ENCODE measurements around the gene LNP1. TPM values are rescaled to one million over a fixed set of nuclear protein-coding genes. Genes with fewer than 3 reads are reported as not detected.

The LNP1 gene
- polyA plus RNA-seq, 2 of the 4 experiments (the other 2 are of a cell fraction): 1.3 to 2.0 TPM

DNA sequence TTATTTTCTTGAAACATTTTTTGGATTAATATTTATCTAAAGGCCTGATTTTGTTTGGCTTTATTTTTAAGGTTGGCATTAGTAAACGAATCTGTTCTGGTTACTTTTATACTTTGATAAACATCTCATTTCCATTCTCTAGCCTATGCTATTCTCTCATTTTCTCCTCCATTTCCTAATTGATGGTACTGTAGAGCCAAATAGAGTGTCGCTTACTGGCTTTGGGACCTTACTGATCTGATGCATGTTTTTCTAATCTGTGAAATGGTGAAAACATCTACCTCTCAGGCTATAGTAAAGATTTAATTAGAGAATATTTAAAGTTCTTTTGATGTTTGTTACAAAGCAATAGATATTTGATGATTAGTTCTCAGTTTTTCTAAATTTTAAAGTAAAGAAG is 1.6 kb downstream of the LNP1 start:
- FAIRE-seq: no peak
- CTCF ChIA-PET: interaction anchor here (0.7 kb wide), 1 partner anchor 1397 kb away, joined by 5 read pairs; no protein-coding TSS in a partner anchor
- Histone ChIP-seq H3K4me2 (peak overlapping the region; percentile 96), H3K27ac (peak overlapping the region; percentile 93 to 97), H3K4me3 (peak overlapping the region; percentile 91), H3K4me1 (peaks cover 27% of the 10 kb centered on the region; the same call in 1 of the 3 replicates), H3K9me3 (no peaks in the 10 kb centered on the region; the same call in 2 of the 3 replicates)
- no peak for ATAC-seq
- no peak for DNase-seq (ENCODE audit: low read depth in 1 of 2, low spot score in 1 of 2)
- no peak for TF ChIP-seq MAFK (IDR thresholded peaks at IDR 0.05; ENCODE audit: partially characterized antibody)
- no peak for TF ChIP-seq HOXB5 (CRISPR knock-in tag; IDR thresholded peaks at IDR 0.05)
- no peak for TF ChIP-seq JUN (IDR thresholded peaks at IDR 0.05)
- TF ChIP-seq TP53 (CRISPR knock-in tag; IDR thresholded peaks at IDR 0.05): no peak
- TF ChIP-seq, protein P1, sequence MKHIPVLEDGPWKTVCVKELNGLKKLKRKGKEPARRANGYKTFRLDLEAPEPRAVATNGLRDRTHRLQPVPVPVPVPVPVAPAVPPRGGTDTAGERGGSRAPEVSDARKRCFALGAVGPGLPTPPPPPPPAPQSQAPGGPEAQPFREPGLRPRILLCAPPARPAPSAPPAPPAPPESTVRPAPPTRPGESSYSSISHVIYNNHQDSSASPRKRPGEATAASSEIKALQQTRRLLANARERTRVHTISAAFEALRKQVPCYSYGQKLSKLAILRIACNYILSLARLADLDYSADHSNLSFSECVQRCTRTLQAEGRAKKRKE (CRISPR knock-in tag; IDR thresholded peaks at IDR 0.05; ENCODE audit: low read depth): no peak
- TF ChIP-seq, protein P2, sequence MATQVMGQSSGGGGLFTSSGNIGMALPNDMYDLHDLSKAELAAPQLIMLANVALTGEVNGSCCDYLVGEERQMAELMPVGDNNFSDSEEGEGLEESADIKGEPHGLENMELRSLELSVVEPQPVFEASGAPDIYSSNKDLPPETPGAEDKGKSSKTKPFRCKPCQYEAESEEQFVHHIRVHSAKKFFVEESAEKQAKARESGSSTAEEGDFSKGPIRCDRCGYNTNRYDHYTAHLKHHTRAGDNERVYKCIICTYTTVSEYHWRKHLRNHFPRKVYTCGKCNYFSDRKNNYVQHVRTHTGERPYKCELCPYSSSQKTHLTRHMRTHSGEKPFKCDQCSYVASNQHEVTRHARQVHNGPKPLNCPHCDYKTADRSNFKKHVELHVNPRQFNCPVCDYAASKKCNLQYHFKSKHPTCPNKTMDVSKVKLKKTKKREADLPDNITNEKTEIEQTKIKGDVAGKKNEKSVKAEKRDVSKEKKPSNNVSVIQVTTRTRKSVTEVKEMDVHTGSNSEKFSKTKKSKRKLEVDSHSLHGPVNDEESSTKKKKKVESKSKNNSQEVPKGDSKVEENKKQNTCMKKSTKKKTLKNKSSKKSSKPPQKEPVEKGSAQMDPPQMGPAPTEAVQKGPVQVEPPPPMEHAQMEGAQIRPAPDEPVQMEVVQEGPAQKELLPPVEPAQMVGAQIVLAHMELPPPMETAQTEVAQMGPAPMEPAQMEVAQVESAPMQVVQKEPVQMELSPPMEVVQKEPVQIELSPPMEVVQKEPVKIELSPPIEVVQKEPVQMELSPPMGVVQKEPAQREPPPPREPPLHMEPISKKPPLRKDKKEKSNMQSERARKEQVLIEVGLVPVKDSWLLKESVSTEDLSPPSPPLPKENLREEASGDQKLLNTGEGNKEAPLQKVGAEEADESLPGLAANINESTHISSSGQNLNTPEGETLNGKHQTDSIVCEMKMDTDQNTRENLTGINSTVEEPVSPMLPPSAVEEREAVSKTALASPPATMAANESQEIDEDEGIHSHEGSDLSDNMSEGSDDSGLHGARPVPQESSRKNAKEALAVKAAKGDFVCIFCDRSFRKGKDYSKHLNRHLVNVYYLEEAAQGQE (IDR thresholded peaks at IDR 0.05): no peak
- TF ChIP-seq CEBPB (IDR thresholded peaks at IDR 0.05): no peak
- TF ChIP-seq, protein P3, sequence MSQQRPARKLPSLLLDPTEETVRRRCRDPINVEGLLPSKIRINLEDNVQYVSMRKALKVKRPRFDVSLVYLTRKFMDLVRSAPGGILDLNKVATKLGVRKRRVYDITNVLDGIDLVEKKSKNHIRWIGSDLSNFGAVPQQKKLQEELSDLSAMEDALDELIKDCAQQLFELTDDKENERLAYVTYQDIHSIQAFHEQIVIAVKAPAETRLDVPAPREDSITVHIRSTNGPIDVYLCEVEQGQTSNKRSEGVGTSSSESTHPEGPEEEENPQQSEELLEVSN (IDR thresholded peaks at IDR 0.05; ENCODE audit: borderline replicate concordance, low read depth): no peak
- TF ChIP-seq NR3C1 (IDR thresholded peaks at IDR 0.05): no peak
- TF ChIP-seq, protein P4, sequence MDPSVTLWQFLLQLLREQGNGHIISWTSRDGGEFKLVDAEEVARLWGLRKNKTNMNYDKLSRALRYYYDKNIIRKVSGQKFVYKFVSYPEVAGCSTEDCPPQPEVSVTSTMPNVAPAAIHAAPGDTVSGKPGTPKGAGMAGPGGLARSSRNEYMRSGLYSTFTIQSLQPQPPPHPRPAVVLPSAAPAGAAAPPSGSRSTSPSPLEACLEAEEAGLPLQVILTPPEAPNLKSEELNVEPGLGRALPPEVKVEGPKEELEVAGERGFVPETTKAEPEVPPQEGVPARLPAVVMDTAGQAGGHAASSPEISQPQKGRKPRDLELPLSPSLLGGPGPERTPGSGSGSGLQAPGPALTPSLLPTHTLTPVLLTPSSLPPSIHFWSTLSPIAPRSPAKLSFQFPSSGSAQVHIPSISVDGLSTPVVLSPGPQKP (IDR thresholded peaks at IDR 0.05; ENCODE audit: low read depth, low read length): no peak
- TF ChIP-seq KDM1A (IDR thresholded peaks at IDR 0.05; ENCODE audit: low read depth): no peak
- TF ChIP-seq, protein P5, sequence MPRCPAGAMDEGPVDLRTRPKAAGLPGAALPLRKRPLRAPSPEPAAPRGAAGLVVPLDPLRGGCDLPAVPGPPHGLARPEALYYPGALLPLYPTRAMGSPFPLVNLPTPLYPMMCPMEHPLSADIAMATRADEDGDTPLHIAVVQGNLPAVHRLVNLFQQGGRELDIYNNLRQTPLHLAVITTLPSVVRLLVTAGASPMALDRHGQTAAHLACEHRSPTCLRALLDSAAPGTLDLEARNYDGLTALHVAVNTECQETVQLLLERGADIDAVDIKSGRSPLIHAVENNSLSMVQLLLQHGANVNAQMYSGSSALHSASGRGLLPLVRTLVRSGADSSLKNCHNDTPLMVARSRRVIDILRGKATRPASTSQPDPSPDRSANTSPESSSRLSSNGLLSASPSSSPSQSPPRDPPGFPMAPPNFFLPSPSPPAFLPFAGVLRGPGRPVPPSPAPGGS (IDR thresholded peaks at IDR 0.05): no peak
- no peak for TF ChIP-seq POLR2AphosphoS2 (conservative IDR thresholded peaks at IDR 0.05; ENCODE audit: low read length)
- 46% methylated on average over 2 of the region's 2 CpGs for WGBS (ENCODE audit: missing lambda C conversion rate)
- POLR2A ChIA-PET: no interaction called here

DNA sequence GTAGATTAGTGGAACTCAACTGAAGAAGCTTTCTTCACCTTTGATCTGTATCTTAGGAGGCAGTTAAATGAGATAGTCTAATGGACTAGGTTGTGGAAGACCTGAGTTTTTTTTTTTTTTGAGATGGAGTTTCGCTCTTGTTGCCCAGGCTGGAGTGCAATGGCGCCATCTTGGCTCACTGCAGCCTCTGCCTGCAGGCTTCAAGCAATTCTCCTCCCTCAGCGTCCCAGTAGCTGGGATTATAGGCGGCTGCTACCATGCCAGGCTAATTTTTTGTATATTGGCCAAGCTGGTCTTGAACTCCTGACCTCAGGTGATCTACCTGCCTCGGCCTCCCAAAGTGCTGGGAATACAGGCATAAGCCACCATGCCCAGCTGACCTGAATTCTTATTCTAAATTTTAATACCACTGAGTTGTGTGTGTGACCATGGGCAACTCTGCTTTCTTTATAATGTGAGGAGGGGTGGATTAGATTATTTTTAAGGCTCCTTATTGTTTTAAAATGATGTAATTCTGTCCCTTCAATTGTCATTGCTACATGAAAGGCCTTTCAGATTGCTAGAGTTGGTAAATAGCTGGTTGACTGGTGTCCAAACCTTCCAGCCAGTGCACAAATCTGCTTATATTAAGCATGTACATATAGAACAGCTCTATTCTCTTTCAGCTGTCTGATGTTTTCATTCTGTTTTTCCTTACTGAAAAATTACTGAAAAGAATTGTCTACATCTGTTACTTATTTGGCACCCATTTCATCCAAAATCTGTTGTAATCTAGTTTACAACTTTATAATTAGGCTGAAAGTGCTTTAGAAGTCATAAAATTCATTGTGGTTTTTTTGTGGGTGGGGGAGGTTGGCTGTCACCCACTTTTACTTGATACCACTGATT is 2.3 kb downstream of the LNP1 start:
- H3K4me3 ChIP-seq: peak overlapping the region; percentile 91; the same call in 2 of the 3 replicates
- 52% methylated on average over 5 of the region's 5 CpGs for WGBS (ENCODE audit: missing lambda C conversion rate)
- peak in 1 of 2 experiments; percentile 23 for DNase-seq (ENCODE audit: low read depth in 1 of 2, low spot score in 1 of 2)
- POLR2A ChIA-PET: no interaction called here
- FAIRE-seq: no peak
- H3K27ac ChIP-seq: peak overlapping the region in 1 of 2 experiments; percentile 97; a peak in 1 of 6 replicates
- H3K4me2 ChIP-seq: peak overlapping the region; percentile 96
- CTCF ChIA-PET: interaction anchor here (0.7 to 1.1 kb wide), 3 partner anchors 11 to 1396 kb away, joined by 3 to 5 read pairs (median 3); no protein-coding TSS in a partner anchor
- no peak for ATAC-seq
- H3K9me3 ChIP-seq: no peaks in the 10 kb centered on the region; the same call in 2 of the 3 replicates
- peaks cover 23% of the 10 kb centered on the region; the same call in 1 of the 3 replicates for H3K4me1 ChIP-seq
- TF ChIP-seq JUN (IDR thresholded peaks at IDR 0.05) (no peak), PHF8 (IDR thresholded peaks at IDR 0.05; ENCODE audit: borderline replicate concordance, low read depth) (no peak), NR3C1 (IDR thresholded peaks at IDR 0.05) (no peak), BHLHE40 (IDR thresholded peaks at IDR 0.05; ENCODE audit: low read depth, low read length) (no peak)
- TF ChIP-seq, protein P6, sequence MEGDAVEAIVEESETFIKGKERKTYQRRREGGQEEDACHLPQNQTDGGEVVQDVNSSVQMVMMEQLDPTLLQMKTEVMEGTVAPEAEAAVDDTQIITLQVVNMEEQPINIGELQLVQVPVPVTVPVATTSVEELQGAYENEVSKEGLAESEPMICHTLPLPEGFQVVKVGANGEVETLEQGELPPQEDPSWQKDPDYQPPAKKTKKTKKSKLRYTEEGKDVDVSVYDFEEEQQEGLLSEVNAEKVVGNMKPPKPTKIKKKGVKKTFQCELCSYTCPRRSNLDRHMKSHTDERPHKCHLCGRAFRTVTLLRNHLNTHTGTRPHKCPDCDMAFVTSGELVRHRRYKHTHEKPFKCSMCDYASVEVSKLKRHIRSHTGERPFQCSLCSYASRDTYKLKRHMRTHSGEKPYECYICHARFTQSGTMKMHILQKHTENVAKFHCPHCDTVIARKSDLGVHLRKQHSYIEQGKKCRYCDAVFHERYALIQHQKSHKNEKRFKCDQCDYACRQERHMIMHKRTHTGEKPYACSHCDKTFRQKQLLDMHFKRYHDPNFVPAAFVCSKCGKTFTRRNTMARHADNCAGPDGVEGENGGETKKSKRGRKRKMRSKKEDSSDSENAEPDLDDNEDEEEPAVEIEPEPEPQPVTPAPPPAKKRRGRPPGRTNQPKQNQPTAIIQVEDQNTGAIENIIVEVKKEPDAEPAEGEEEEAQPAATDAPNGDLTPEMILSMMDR (IDR thresholded peaks at IDR 0.05): peak; percentile 8; the same call in 1 of the 3 replicates
